Activated CD8-positive, alpha-beta T cell treated with anti-CD3 and anti-CD28 coated beads for 36 hours (primary cell): Measurements from ENCODE around the gene CHRNA9. TPM values are rescaled to one million over a fixed set of nuclear protein-coding genes. Genes with fewer than 3 reads are reported as not detected.

ENCODE experiments used
- ATAC-seq: fragments of 200-7000 bp; cut with Tn5 transposase; one replicate; pipeline ENCODE4 v1.10.0; 2021; ENCODE audit warnings: mild to moderate bottlenecking, moderate library complexity
- CTCF ChIA-PET: fragments of 350-600 bp; sonication (Branson Sonifier 250); formaldehyde crosslinking; loops from one replicate; lab custom pipeline; 2021; ENCODE audit warnings: antibody characterized with exemption; lab: Charles Lee
- POLR2A ChIA-PET: fragments of 350-600 bp; sonication (Branson Sonifier 250); formaldehyde crosslinking; loops from one replicate; lab custom pipeline; 2021; ENCODE audit warnings: antibody characterized with exemption; lab: Charles Lee
- DNase-seq: peaks from one replicate; pipeline ENCODE4 v3.0.0-alpha.2; 2020
- H3K27ac Mint-ChIP-seq: one replicate; pipeline ENCODE4 v1.8.0; 2021; ENCODE audit warnings: mild to moderate bottlenecking, mixed read lengths
- H3K27me3 Mint-ChIP-seq: one replicate; pipeline ENCODE4 v1.8.0; 2021; ENCODE audit warnings: mixed read lengths
- H3K36me3 Mint-ChIP-seq: one replicate; pipeline ENCODE4 v1.8.0; 2021; ENCODE audit warnings: low read depth, mixed read lengths
- H3K4me1 Mint-ChIP-seq: one replicate; pipeline ENCODE4 v1.8.0; 2021; ENCODE audit warnings: low read depth, mixed read lengths
- H3K4me3 Mint-ChIP-seq: one replicate; pipeline ENCODE4 v1.8.0; 2021; ENCODE audit warnings: mild to moderate bottlenecking, moderate library complexity, mixed read lengths
- H3K9me3 Mint-ChIP-seq: one replicate; pipeline ENCODE4 v1.8.0; 2021; ENCODE audit warnings: mixed read lengths
- CTCF ChIP-seq: fragments of 200-600 bp; IDR thresholded peaks from one replicate; pipeline ENCODE4 v1.8.0; 2022; ENCODE audit warnings: antibody characterized with exemption, mild to moderate bottlenecking
- intact Hi-C: fragments of 100-400 bp; cut with micrococcal nuclease; formaldehyde crosslinking; loops from one replicate; pipeline ENCODE4 v1.10.0; 2022
- total RNA-seq, 2 experiments: library from RNA; stranded (reverse); gene quantifications; one replicate each; pipeline ENCODE4 v1.2.3, GENCODE V29; 2021

Gene CHRNA9
- total RNA-seq, 2 experiments from 2014 or later = 0.11 to 0.38 TPM

DNA sequence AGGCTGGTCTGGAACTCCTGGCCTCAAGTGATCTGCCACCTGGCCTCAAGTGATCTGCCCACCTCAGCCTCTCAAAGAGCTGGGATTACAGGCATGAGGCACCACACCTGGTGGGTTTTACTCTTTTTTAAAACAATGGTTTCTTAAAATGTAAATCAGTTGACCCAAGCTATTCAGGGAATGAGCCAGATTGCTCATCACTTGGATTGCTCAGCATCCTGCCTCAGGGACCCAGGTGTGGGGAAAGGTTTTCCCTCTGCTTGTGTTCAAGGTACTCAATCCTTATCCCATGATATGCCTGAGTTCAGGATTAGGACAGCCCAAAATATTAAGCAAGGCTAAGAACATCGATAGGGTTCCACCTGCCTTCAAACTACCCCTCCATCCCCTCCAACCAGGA, 67.4 kb downstream of the CHRNA9 start:
- Mint-ChIP-seq H3K4me3 (no peak overlapping the region), H3K9me3 (peaks cover 10% of the 10 kb centered on the region), H3K27me3 (no peaks in the 10 kb centered on the region), H3K4me1 (no peaks in the 10 kb centered on the region), H3K27ac (no peak overlapping the region), H3K36me3 (no peaks in the 10 kb centered on the region)
- intact Hi-C loops = no loop called here
- CTCF ChIA-PET = no interaction called here
- no peak for DNase-seq
- ATAC-seq = no peak
- no peak for TF ChIP-seq CTCF
- POLR2A ChIA-PET = no interaction called here

DNA sequence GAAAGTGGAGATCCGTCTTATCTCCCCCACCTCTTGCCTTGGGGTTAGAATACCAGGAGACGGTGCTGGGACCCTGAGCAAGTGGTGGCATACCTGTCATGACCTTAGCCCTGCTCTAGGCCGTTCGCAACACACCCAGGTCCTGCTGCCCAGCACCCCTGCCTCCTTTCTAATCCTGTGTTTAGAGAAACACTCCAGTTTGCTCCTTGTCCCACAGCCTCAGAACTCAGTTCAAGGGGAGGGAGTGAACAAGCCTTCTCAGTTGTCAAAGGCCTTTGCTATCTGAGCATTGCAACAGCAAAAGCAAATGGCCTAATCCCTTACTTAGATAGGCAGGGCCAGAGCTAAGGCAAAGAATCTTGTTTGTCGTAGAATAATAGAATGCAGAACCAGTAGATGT, 67.9 kb downstream of the CHRNA9 start:
- no peak for TF ChIP-seq CTCF
- H3K9me3 Mint-ChIP-seq = peaks cover 12% of the 10 kb centered on the region
- CTCF ChIA-PET = no interaction called here
- H3K27me3 Mint-ChIP-seq = no peaks in the 10 kb centered on the region
- intact Hi-C loops = no loop called here
- H3K4me1 Mint-ChIP-seq = no peaks in the 10 kb centered on the region
- no peak overlapping the region for H3K4me3 Mint-ChIP-seq
- no peak overlapping the region for H3K27ac Mint-ChIP-seq
- no peak for DNase-seq
- POLR2A ChIA-PET = no interaction called here
- ATAC-seq = no peak
- H3K36me3 Mint-ChIP-seq = peaks cover 2% of the 10 kb centered on the region

Other genes starting within 250 kb of the CHRNA9 start
- gene RHOH, start 138.3 kb upstream of the CHRNA9 start, total RNA-seq = 100 to 1,000 TPM; 121 to 126 TPM